A673 (cell line): Measurements from ENCODE around the gene CLCNKB. TPM values are rescaled to one million over a fixed set of nuclear protein-coding genes. Genes with fewer than 3 reads are reported as not detected.
A peak's percentile ranks its signal among the peaks of the same experiment; 100 is the strongest.
"Not testable (repeated sequence)": the region's sequence is repeated elsewhere in the genome, so short reads cannot be mapped to it uniquely, and the experiment has no call there.

ENCODE experiments used
- BruUV-seq: library from RNA; stranded (reverse); fragments of 400-500 nt; replicated peaks from 2 replicates; lab custom pipeline; 2021; lab: Mats Ljungman, UMichigan
- CTCF ChIA-PET: fragments of 300-600 bp; sonication (Branson Sonifier 250); formaldehyde crosslinking; loops from one replicate; lab custom pipeline; 2022; ENCODE audit warnings: antibody characterized with exemption; lab: Charles Lee
- POLR2A ChIA-PET: fragments of 300-600 bp; sonication (Branson Sonifier 250); formaldehyde crosslinking; loops from one replicate; lab custom pipeline; 2022; ENCODE audit warnings: antibody characterized with exemption; ENCODE audit not compliant: low non-redundant PET; lab: Charles Lee
- DNase-seq: peaks from one replicate; pipeline ENCODE4 v3.0.0-alpha.2; 2015; ENCODE audit warnings: low spot score
- H3K27ac ChIP-seq: fragments of 200-600 bp; sonication (generic); 2 replicates; pipeline ENCODE4 v1.5.1; 2016; ENCODE audit warnings: mixed run types, low read depth, mild to moderate bottlenecking, mixed read lengths, antibody characterized with exemption, low read length; ENCODE audit not compliant: poor library complexity, severe bottlenecking
- H3K27me3 ChIP-seq: fragments of 200-600 bp; sonication (generic); replicated peaks from 2 replicates; pipeline ENCODE4 v1.6.1; 2017; ENCODE audit warnings: mixed run types, low read depth, mild to moderate bottlenecking, mixed read lengths, antibody characterized with exemption, low read length; ENCODE audit not compliant: insufficient read depth, poor library complexity
- H3K36me3 ChIP-seq: fragments of 200-600 bp; sonication (generic); 2 replicates; pipeline ENCODE4 v1.6.1; 2016; ENCODE audit warnings: mixed run types, mild to moderate bottlenecking, mixed read lengths, antibody characterized with exemption, low read length; ENCODE audit not compliant: insufficient read depth, poor library complexity, severe bottlenecking
- H3K4me1 ChIP-seq: fragments of 200-600 bp; sonication (generic); 2 replicates; pipeline ENCODE4 v1.6.1; 2017; ENCODE audit warnings: mixed run types, mild to moderate bottlenecking, mixed read lengths, antibody characterized with exemption, low read length; ENCODE audit not compliant: insufficient read depth, poor library complexity, severe bottlenecking
- H3K4me3 ChIP-seq: fragments of 200-600 bp; sonication (generic); 2 replicates; pipeline ENCODE4 v1.5.1; 2016; ENCODE audit warnings: low read depth, mixed run types, mild to moderate bottlenecking, mixed read lengths, low read length; ENCODE audit not compliant: poor library complexity, severe bottlenecking
- H3K9me3 ChIP-seq: fragments of 200-600 bp; sonication (generic); 2 replicates; pipeline ENCODE4 v1.6.1; 2016; ENCODE audit warnings: mixed run types, low read depth, mild to moderate bottlenecking, mixed read lengths, antibody characterized with exemption, low read length; ENCODE audit not compliant: poor library complexity, severe bottlenecking
- CTCF ChIP-seq: fragments of 300-800, 200-600 bp; sonication (generic); conservative IDR thresholded peaks from 2 replicates; pipeline ENCODE4 v1.5.1; 2017; ENCODE audit warnings: low read depth, mild to moderate bottlenecking, antibody characterized with exemption, low read length, moderate library complexity, mixed read lengths
- EZH2 ChIP-seq: fragments of 200-600 bp; sonication (generic); IDR thresholded peaks from 2 replicates; pipeline ENCODE4 v1.6.1; 2017; ENCODE audit warnings: borderline replicate concordance, low read depth, mild to moderate bottlenecking, mixed read lengths, antibody characterized with exemption, low read length; ENCODE audit not compliant: poor library complexity, severe bottlenecking
- intact Hi-C: fragments of 100-400 bp; cut with micrococcal nuclease; formaldehyde crosslinking; loops from one replicate; pipeline ENCODE4 v1.10.0; 2022; ENCODE audit not compliant: unreplicated experiment
- total RNA-seq: library from RNA; stranded (reverse); gene quantifications from 2 replicates; pipeline ENCODE4 v1.2.3, GENCODE V29; 2021

The CLCNKB gene
- total RNA-seq, 1 experiment from 2014 or later = 0.13 TPM

- POLR2A ChIA-PET = interaction anchor here (0.5 kb wide), 1 partner anchor 16 kb away, joined by 5 read pairs; no protein-coding TSS in a partner anchor
- Histone ChIP-seq H3K9me3 (no peaks in the 10 kb centered on the region), H3K36me3 (no peaks in the 10 kb centered on the region), H3K27me3 (no peaks in the 10 kb centered on the region), H3K4me3 (no peak overlapping the region), H3K27ac (no peak overlapping the region), H3K4me1 (no peaks in the 10 kb centered on the region)
- CTCF ChIA-PET = no interaction called here
- no peak for DNase-seq
- intact Hi-C loops = no loop called here
- no TSS peak for BruUV-seq
- TF ChIP-seq CTCF = no peak
These were observed 10.4 kb downstream of the CLCNKB start for GRCh38 chr1:16053781-16054502.

DNA sequence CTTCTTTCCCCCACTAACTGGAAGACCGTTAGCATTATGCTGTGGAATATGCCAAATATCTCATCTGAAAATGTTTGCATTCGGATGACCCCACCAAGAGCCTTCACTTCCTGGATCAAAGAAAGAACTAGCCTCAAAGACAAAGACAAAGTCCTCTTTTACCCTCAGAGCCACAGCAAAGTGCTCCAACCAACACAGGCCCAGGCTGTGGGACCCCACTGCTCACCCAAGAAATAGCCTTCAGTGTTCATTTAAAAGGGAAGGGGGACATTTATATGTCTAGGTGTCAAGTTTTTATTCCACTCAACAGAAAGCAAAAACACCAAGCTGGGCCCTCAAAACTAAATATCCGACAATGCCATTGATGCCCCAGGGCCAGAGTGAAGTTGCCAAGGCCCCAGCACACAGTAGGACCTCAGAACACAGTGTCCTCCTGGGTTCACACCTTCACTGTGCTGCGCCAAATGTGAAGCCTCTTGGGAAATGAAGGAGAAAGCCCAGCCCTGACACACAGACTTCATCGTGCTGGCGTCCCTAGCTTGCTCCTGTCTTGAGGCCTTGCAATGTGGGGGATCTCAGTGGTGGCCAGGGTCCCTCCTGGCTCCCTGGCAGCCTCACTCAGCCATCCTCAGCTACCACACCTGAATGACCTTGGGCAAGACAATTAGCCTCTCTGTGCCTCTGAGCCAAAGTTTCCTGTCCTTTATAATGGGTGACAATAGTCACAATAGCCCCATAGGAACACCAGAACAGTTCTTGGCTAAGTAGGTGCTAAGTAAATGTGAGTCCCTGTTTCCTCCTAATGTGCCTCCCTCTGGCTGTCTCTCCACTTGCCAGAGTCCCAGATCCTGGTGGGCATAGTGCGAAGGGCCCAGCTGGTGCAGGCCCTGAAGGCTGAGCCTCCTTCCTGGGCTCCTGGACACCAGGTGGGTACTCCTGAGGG, 11.3 kb downstream of the CLCNKB start:
- Histone ChIP-seq H3K27ac (no peak overlapping the region), H3K9me3 (no peaks in the 10 kb centered on the region), H3K4me1 (no peaks in the 10 kb centered on the region), H3K27me3 (no peaks in the 10 kb centered on the region), H3K4me3 (no peak overlapping the region), H3K36me3 (no peaks in the 10 kb centered on the region)
- intact Hi-C loops = loop anchor here (5.0 kb wide), 1 partner anchor 253 kb away; no protein-coding TSS in a partner anchor
- BruUV-seq = no TSS peak
- POLR2A ChIA-PET = no interaction called here
- no peak for DNase-seq
- TF ChIP-seq CTCF (no peak), EZH2 (no peak)
- CTCF ChIA-PET = no interaction called here

GRCh38 chr1:16055613-16056520, 12.3 kb downstream of the CLCNKB start:
- no peaks in the 10 kb centered on the region for H3K36me3 ChIP-seq
- DNase-seq = peak; percentile 92
- intact Hi-C loops = loop anchor here (1.0 to 5.0 kb wide), 2 partner anchors 47 to 254 kb away; no protein-coding TSS in a partner anchor
- BruUV-seq = no TSS peak
- H3K27ac ChIP-seq = no peak overlapping the region
- POLR2A ChIA-PET = no interaction called here
- CTCF ChIA-PET = interaction anchor here (0.6 kb wide), 1 partner anchor 240 kb away, joined by 5 read pairs; no protein-coding TSS in a partner anchor
- no peaks in the 10 kb centered on the region for H3K27me3 ChIP-seq
- no peaks in the 10 kb centered on the region for H3K9me3 ChIP-seq
- H3K4me3 ChIP-seq = no peak overlapping the region
- H3K4me1 ChIP-seq = no peaks in the 10 kb centered on the region
- TF ChIP-seq EZH2 = no peak
- TF ChIP-seq CTCF = peak; percentile 96

DNA sequence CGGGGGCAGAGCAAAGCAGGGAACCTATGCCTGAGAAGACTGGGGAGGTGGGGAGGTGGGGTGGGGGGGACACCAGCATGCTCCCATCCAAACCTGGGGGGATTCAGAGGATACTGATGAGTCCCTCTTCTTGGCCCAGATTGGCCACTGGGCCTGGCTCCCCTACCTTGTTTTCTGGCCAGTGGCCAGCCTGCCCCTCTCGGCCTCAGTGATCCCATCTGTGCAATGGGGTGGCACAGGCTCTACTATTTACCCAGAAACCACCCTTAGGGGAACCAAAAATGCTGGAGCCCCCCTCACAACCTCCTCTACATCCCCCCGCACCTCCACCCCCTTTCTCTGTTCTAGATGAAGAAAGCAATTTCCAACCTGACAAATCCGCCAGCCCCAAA, 12.9 kb downstream of the CLCNKB start:
- POLR2A ChIA-PET = not testable (repeated sequence)

More for the DNA sequence above, 12.9 kb downstream of the CLCNKB start:
- H3K36me3 ChIP-seq, H3K9me3 ChIP-seq, BruUV-seq, H3K4me3 ChIP-seq, H3K4me1 ChIP-seq, H3K27ac ChIP-seq, DNase-seq, H3K27me3 ChIP-seq: not testable (repeated sequence)
- CTCF ChIA-PET = interaction anchor here (0.6 kb wide), 1 partner anchor 241 kb away, joined by 5 read pairs; no protein-coding TSS in a partner anchor
- intact Hi-C loops = loop anchor here (1.0 to 5.0 kb wide), 2 partner anchors 47 to 254 kb away; no protein-coding TSS in a partner anchor
